AG10803 (cell line): ENCODE data around the gene TRPV4.
A peak's percentile ranks its signal among the peaks of the same experiment; 100 is the strongest.
"Not testable (repeated sequence)": the region's sequence is repeated elsewhere in the genome, so short reads cannot be mapped to it uniquely, and the experiment has no call there.

Source experiments
- DNase-seq: peaks from one replicate; pipeline ENCODE4 v3.0.0; 2010; ENCODE audit warnings: low read depth
- H3K4me3 ChIP-seq: 2 replicates; pipeline ENCODE4 v1.5.1; 2011; ENCODE audit warnings: mild to moderate bottlenecking, low read length, control low read depth
- TF ChIP-seq, protein P1 (sequence below): conservative IDR thresholded peaks from 2 replicates; pipeline ENCODE4 v1.5.1; 2011; ENCODE audit warnings: mild to moderate bottlenecking, low read length, control low read depth, inconsistent platforms

Gene TRPV4

DNA sequence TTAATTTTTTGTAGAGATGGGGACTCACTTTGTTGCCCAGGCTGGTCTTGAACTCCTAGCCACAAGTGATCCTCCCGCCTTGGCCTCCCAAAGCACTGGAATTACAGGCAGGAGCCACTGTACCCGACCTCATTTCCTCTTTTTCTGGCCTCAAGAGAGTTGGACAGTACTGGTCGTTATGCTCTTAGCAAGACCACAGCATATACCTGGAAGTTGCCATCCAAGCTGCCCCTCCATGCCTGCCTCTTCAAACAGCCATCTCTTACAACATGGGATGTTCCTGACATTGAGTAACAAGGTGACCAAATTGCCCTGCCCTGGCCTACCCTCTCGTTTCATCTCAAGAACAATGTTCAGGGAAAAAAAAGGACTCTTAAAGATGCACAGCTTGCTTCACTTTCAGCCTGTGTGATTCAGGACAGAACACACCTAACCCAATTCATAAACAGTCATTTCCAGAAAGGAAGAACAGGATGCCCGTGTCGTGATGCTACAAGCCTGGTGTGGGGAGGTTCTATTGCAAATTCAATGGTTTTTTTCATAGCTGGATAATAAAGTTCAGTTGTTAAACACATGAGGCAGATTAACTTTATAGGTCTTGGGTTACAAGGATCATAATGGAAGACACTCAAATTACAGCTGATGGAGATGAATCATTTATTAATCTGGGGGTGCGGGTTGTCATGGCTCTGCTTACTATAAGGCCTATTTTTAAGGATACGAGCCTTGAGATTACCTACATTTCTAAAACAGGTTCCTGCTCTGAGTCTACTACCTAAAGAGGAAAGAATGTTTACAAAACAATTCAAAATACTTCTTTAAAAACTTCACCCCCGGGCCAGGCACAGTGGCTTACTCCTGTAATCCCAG lies 35.2 kb upstream of the TRPV4 start:
- no peak for DNase-seq
- TF ChIP-seq, protein P1, sequence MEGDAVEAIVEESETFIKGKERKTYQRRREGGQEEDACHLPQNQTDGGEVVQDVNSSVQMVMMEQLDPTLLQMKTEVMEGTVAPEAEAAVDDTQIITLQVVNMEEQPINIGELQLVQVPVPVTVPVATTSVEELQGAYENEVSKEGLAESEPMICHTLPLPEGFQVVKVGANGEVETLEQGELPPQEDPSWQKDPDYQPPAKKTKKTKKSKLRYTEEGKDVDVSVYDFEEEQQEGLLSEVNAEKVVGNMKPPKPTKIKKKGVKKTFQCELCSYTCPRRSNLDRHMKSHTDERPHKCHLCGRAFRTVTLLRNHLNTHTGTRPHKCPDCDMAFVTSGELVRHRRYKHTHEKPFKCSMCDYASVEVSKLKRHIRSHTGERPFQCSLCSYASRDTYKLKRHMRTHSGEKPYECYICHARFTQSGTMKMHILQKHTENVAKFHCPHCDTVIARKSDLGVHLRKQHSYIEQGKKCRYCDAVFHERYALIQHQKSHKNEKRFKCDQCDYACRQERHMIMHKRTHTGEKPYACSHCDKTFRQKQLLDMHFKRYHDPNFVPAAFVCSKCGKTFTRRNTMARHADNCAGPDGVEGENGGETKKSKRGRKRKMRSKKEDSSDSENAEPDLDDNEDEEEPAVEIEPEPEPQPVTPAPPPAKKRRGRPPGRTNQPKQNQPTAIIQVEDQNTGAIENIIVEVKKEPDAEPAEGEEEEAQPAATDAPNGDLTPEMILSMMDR: no peak
- no peak overlapping the region for H3K4me3 ChIP-seq

DNA sequence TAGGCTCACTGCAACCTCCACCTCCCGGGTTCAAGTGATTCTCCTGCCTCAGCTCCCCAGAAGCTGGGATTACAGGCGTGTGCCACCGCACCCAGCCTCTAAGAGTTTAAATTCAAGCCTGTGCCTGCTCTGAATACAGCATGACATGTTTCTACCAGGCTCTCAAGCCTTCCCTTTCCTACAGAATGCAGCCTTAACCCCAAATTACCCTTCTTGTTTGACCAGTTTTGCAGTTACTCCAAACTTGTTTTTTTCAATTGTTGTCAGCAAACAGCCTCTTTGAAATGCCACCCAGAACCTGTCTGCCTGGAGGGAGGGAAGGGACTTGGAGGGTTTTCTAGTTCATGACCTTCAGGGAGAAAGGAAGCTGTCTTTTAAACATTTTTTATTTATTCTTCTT lies 31.7 kb upstream of the TRPV4 start:
- DNase-seq: no peak
- H3K4me3 ChIP-seq: no peak overlapping the region
- TF ChIP-seq, protein P1: no peak

DNA sequence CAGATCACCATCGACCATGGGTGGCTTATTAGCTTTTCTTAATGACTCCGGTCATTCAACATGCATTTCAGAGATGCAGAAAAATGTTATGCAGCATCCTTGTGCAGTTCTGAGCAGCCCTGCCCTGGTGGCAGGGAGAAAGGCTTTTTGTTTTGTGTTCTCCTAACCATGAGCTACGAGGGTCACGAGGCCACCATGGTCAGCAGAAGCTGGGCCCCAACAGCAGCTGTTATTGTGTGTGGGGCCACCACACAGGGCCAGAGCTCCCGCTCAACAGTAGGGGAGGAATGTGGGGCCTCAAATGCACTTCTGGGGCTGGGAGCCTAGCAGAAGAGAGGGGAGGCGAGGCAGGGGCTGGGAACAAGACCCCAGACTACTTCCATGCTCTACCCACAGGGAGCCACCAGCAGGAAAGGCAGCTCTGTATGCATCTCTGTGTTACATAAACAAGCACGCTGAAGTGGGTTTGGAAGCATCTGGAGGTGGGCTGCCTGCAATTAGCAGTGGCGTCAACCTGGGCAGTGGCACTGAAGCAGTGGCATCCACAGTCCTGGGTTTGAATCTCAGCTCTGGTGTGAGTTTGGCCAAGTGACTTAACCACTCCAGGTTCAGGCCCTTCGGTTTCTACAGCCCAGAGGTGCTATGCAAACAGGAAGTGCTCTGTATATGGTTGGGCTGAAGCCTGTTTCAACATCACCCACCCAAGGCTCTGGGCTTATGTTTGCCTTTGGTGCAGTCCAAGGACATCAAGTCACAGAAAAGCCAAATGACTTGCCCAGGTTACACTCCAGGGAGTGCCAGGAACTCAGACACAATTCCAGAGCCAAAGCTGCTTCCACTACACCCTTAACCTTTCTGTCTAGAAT lies 30.9 kb upstream of the TRPV4 start:
- TF ChIP-seq, protein P1: no peak
- H3K4me3 ChIP-seq: no peak overlapping the region
- peak; percentile 51 for DNase-seq

DNA sequence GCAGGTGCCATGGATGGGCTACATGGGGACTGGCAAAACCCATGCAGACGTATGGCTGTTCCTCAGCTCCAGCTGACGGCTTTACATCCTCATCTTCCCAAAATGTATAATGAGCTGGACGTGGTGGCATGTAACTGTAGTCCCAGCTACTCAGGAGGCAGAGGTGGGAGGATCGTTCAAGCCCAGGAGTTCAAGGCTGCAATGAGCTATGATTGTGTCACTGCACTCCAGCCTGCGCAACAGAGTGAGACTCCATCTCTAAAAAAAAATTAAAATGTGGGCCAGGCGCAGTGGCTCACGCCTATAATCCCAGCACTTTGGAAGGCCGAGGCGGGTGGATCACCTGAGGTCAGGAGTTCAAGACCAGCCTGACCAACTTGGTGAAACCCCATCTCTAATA lies 29.3 kb upstream of the TRPV4 start:
- not testable (repeated sequence) for H3K4me3 ChIP-seq, DNase-seq

DNA sequence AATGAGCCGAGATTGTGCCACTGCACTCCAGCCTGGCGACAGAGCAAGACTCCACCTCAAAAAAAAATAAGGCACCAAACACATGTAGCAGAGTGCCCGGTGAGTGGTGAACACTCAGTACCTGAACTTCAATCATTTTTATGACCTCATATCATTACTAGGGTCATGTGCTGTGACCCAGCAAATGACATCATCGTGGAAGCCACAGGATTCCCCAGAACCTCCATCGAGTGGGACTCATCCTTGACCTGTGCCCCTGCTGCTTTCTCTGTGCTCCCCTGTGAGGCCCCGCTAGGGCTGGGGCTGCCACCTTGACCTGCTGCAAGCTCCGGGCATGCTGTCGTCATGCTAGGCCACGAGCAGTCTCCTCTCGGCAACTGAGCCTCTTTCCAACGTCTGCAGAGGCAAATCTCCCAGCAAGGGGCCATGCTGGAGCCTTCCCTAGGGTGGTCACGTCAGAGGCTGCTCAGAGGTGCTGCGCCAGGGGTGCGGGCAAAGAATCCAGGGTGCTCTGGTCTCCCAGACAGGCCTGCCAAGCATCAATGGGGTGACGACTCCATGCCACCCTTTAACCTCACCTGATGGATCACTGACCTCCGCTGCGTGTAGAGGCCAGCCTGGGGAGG lies 28.6 kb upstream of the TRPV4 start:
- TF ChIP-seq, protein P1: no peak
- no peak for DNase-seq
- H3K4me3 ChIP-seq: no peak overlapping the region

DNA sequence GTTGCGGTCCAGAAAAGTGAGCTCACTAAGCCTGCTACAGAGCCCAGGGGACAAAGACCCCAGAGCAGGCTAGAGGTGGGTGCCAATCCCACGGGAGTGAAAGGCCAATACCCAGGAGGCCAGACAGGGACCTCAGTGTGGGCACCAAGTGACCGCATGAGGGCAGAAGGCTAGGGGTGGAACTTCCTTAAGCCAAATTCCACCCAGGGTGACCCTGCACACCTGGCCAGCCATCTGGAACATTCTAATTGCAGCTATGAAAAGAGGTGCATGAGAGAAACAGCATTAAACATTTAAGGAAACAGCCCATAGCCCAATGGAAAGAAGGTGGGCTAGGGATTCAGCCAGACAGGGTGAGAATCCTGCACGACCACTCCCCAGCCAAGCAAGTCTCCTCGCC lies 27.8 kb upstream of the TRPV4 start:
- H3K4me3 ChIP-seq: no peak overlapping the region
- DNase-seq: no peak
- TF ChIP-seq, protein P1: no peak

DNA sequence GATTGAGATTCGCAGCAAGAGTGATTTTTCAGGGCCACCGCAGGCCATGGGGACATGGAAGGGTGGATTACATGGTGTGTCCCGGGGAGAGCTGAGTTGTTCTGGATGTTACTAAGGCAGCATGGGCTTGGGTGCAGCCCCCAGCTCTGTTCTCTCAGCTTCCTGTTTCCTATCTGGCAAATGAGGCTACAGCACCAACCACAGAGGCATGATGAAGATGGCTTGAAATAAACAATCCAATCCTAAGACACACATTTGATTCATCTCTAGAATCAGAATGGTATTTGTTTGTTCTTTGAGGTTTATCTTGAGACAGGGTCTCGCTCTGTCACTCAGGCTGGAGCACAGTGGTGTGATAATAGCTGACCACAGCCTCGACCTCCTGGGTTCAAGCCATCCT lies 25.6 kb upstream of the TRPV4 start:
- DNase-seq: no peak
- TF ChIP-seq, protein P1: no peak
- H3K4me3 ChIP-seq: no peak overlapping the region
